Body of pancreas (tissue), 4 donors: Measurements from ENCODE around the gene CLEC16A. TPM values are rescaled to one million over a fixed set of nuclear protein-coding genes. Genes with fewer than 3 reads are reported as not detected.

Source experiments
- ATAC-seq: fragments of 150-250 bp; one replicate; pipeline ENCODE4 v1.9.1; 2016
- DNase-seq, 4 donors: peaks; one replicate each; pipeline ENCODE4 v3.0.0-alpha.2; 2019
- H3K27ac ChIP-seq, 4 donors: fragments of 200-600 bp; sonication (generic); 1 replicate in 3 of 4; 2 replicates in 1 of 4; pipeline versions ENCODE4 v1.5.1 to v1.6.1; 2016 to 2019; ENCODE audit warnings: mild to moderate bottlenecking in 1 of 4, mixed read lengths in 1 of 4, moderate library complexity in 1 of 4
- H3K27me3 ChIP-seq, 2 donors: fragments of 200-600 bp; sonication (generic); one replicate each; pipeline ENCODE4 v1.6.0; 2016; ENCODE audit warnings: mild to moderate bottlenecking in 1 of 2
- H3K36me3 ChIP-seq, 2 donors: fragments of 200-600 bp; sonication (generic); replicated peaks in 1 of 2; 2 replicates each; pipeline ENCODE4 v1.5.1; 2016; ENCODE audit warnings: low read depth in 2 of 2; ENCODE audit not compliant: insufficient read depth in 1 of 2
- H3K4me1 ChIP-seq: fragments of 200-600 bp; sonication (generic); one replicate; pipeline ENCODE4 v1.6.0; 2016
- H3K4me3 ChIP-seq, 2 donors: fragments of 200-600 bp; sonication (generic); 1 replicate in 1 of 2; 2 replicates in 1 of 2; pipeline ENCODE4 v1.5.1; 2016 to 2019
- H3K9me3 ChIP-seq, 3 donors: fragments of 200-600 bp; sonication (generic); 1 replicate in 2 of 3; 2 replicates in 1 of 3; pipeline ENCODE4 v1.5.1; 2016
- CTCF ChIP-seq, 7 experiments: fragments of 450-650 bp in 4 of 7; fragments of 200-600 bp in 3 of 7; sonication (generic) in 3 of 7; IDR thresholded peaks; one replicate each; pipeline ENCODE4 v1.5.1; 2016 to 2019; ENCODE audit warnings: antibody characterized with exemption in 7 of 7
- POLR2A ChIP-seq, 3 donors: fragments of 450-650 bp; IDR thresholded peaks; one replicate each; pipeline ENCODE4 v1.6.1; 2016; ENCODE audit warnings: antibody characterized with exemption in 3 of 3, mild to moderate bottlenecking in 2 of 3
- WGBS, 2 donors: methylation state at CpG; one replicate each; pipeline ENCODE4 v1.1.5; 2017; 5-methylcytosine and 5-hydroxymethylcytosine counted together
- intact Hi-C: fragments of 100-400 bp; cut with DNase I; formaldehyde crosslinking; loops from one replicate; pipeline ENCODE4 v1.15.1; 2023
- total RNA-seq, 2 donors: library from RNA; depleted of rRNA; stranded (reverse); fragments of >200 nt; gene quantifications; one replicate each; pipeline ENCODE4 v1.1.0, GENCODE V29; 2016

The CLEC16A gene
- total RNA-seq, 2 donors from 2014 or later = 15.0 to 21.4 TPM

- H3K27ac ChIP-seq = no peak overlapping the region
- no peak overlapping the region for H3K4me3 ChIP-seq
- H3K9me3 ChIP-seq = no peaks in the 10 kb centered on the region
- intact Hi-C loops = no loop called here
- TF ChIP-seq POLR2A (IDR thresholded peaks at IDR 0.05) (no peak), CTCF (IDR thresholded peaks at IDR 0.05) (no peak)
- H3K4me1 ChIP-seq = peaks cover 11% of the 10 kb centered on the region
- no peaks in the 10 kb centered on the region for H3K27me3 ChIP-seq
- no peak for DNase-seq
- H3K36me3 ChIP-seq = no peaks in the 10 kb centered on the region
- no peak for ATAC-seq
- 35 to 46% methylated on average over 4 to 15 of the region's 15 CpGs for WGBS, 2 donors
These were observed 257.3 kb downstream of the CLEC16A start for GRCh38 chr16:11201498-11202259.

- H3K4me1 ChIP-seq = peaks cover 11% of the 10 kb centered on the region
- WGBS, 2 donors = 44 to 48% methylated on average over 6 to 13 of the region's 13 CpGs
- DNase-seq = no peak
- no peak overlapping the region for H3K4me3 ChIP-seq
- no peak for ATAC-seq
- intact Hi-C loops = no loop called here
- no peaks in the 10 kb centered on the region for H3K9me3 ChIP-seq
- TF ChIP-seq POLR2A (IDR thresholded peaks at IDR 0.05) = no peak
- TF ChIP-seq CTCF (IDR thresholded peaks at IDR 0.05) = no peak
- H3K27ac ChIP-seq = no peak overlapping the region
- H3K27me3 ChIP-seq = no peaks in the 10 kb centered on the region
- no peaks in the 10 kb centered on the region for H3K36me3 ChIP-seq
These were observed 258.1 kb downstream of the CLEC16A start for GRCh38 chr16:11202260-11203091.

- peaks cover 11% of the 10 kb centered on the region for H3K4me1 ChIP-seq
- H3K27ac ChIP-seq = no peak overlapping the region
- 46 to 86% methylated on average over 4 to 7 of the region's 7 CpGs for WGBS, 2 donors
These were observed 258.8 kb downstream of the CLEC16A start for GRCh38 chr16:11203111-11203623.

GRCh38 chr16:11204513-11205047, 260.2 kb downstream of the CLEC16A start:
- Histone ChIP-seq H3K4me1 (peaks cover 11% of the 10 kb centered on the region), H3K27ac (no peak overlapping the region), H3K36me3 (no peaks in the 10 kb centered on the region), H3K4me3 (no peak overlapping the region), H3K27me3 (no peaks in the 10 kb centered on the region), H3K9me3 (no peaks in the 10 kb centered on the region)
- TF ChIP-seq CTCF (IDR thresholded peaks at IDR 0.05) (no peak), POLR2A (IDR thresholded peaks at IDR 0.05) (no peak)
- intact Hi-C loops = no loop called here
- ATAC-seq (no peak), DNase-seq (no peak)
- 38 to 39% methylated on average over 4 of the region's 4 CpGs for WGBS, 2 donors

More at GRCh38 chr16:11203111-11203623, 258.8 kb downstream of the CLEC16A start:
- intact Hi-C loops = no loop called here
- Histone ChIP-seq H3K9me3 (no peaks in the 10 kb centered on the region), H3K4me3 (no peak overlapping the region), H3K36me3 (no peaks in the 10 kb centered on the region), H3K27me3 (no peaks in the 10 kb centered on the region)
- DNase-seq = no peak
- no peak for ATAC-seq
- no peak for TF ChIP-seq CTCF (IDR thresholded peaks at IDR 0.05)
- TF ChIP-seq POLR2A (IDR thresholded peaks at IDR 0.05) = no peak
